ENCODE results near the gene TCF4.

The TCF4 gene

DNA sequence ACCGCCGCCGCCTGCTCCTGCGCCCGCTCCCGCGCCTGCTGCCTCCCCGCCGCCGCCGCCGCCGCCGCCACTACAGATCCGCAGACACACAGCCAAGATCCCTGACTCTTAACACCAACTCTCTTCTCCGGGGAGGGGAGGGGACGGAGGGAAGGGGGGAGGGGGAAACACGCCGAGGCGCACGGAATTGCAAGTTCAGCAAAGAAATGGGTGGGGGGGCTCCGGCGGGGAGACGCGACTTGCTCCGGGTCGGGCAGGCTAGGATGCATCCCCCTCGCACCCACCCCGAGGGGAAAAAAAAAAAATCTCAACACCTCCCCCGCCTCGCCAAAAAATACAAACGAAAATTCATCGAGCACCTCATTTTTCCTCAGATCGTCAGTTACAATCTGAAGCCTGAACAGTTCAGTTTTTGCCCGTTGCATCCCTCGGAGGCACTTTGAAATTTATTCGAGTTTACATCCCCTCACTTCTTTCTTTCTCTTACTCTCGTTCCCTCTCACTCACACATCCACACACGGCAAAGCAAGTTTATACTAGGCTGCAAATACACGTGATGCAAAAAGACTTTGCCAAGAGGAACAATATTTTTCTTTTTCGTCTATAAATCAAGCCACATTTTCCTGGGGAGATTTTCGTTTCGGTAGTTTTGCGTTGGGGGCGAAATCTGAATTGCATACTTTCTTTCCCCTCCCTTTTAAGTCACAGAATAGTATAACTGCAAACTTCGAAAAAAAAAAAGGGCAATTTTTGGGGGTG lies at the start of gene TCF4:
Gene TCF4 (minus strand): TSS at position 82 of the 759 bp plus-strand sequence. CDS start 1,076 bp downstream, outside the sequence.
- Histone ChIP-seq H3K79me2 (ENCODE audit: control insufficient read depth, insufficient read depth, low read length, unreplicated experiment) (peaks cover 32% of the 10 kb centered on the region), H3K27ac (ENCODE audit: low read depth, low read length) (peak within 1 kb of the TSS; percentile 73), H3K4me1 (ENCODE audit: control insufficient read depth, insufficient read depth, low read length, unreplicated experiment) (peaks cover 8% of the 10 kb centered on the region), H2AFZ (ENCODE audit: low read length, unreplicated experiment) (peak within 1 kb of the TSS; percentile 54), H3K27me3 (ENCODE audit: insufficient read depth, low read length) (no peaks in the 10 kb centered on the region), H3K4me3 (ENCODE audit: low read depth, low read length) (peak within 1 kb of the TSS; percentile 90), H3K36me3 (ENCODE audit: insufficient read depth, low read length) (no peaks in the 10 kb centered on the region)

DNA sequence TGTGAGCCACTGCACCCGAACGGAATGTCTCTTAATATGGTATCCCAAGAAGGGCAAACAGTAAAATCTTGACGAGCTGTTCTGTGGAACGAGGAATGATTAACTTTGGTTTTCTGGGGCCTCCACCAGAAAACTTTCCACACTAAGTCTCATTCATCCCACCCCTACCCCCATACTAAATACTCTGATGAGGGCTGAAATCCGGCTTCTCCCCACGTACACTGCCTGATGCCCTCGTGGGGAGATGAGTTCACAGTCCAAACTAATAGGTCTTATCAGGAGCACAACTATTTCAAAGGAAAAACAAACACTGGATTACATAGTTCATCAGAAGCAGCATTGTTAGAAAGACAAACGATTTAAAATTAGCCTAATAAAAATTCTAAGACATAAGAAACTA lies 49.2 kb upstream of the TCF4 start:
- Histone ChIP-seq H2AFZ (ENCODE audit: low read length, unreplicated experiment) (no peak overlapping the region), H3K27ac (ENCODE audit: low read depth, low read length) (no peak overlapping the region), H3K79me2 (ENCODE audit: control insufficient read depth, insufficient read depth, low read length, unreplicated experiment) (no peaks in the 10 kb centered on the region), H3K4me1 (ENCODE audit: control insufficient read depth, insufficient read depth, low read length, unreplicated experiment) (peaks cover 11% of the 10 kb centered on the region), H3K36me3 (ENCODE audit: insufficient read depth, low read length) (no peaks in the 10 kb centered on the region), H3K27me3 (ENCODE audit: insufficient read depth, low read length) (no peaks in the 10 kb centered on the region), H3K4me3 (ENCODE audit: low read depth, low read length) (no peak overlapping the region)

DNA sequence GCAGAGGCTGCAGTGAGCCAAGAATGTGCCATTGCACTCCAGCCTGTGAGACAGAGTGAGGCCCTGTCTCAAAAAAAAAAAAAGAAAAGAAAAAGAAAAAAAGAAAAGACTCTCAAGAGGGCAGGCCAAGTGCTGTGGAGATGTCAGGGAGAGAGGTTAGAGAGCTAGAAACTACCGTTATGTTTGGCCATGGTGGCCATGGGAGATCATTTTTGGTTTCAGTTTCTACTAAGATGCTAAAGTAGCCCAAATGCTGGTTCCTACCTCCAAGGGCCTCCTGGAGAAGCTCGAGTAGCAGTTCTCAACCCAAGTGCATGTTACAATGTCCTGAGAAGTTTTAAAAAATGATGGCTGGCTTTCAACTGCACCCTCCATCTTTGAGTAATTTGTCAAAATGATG lies 47.4 kb upstream of the TCF4 start:
- no peaks in the 10 kb centered on the region for H3K36me3 ChIP-seq (ENCODE audit: insufficient read depth, low read length)
- no peak overlapping the region for H3K4me3 ChIP-seq (ENCODE audit: low read depth, low read length)
- no peak overlapping the region for H2AFZ ChIP-seq (ENCODE audit: low read length, unreplicated experiment)
- H3K27me3 ChIP-seq (ENCODE audit: insufficient read depth, low read length): no peaks in the 10 kb centered on the region
- H3K79me2 ChIP-seq (ENCODE audit: control insufficient read depth, insufficient read depth, low read length, unreplicated experiment): no peaks in the 10 kb centered on the region
- H3K27ac ChIP-seq (ENCODE audit: low read depth, low read length): no peak overlapping the region
- H3K4me1 ChIP-seq (ENCODE audit: control insufficient read depth, insufficient read depth, low read length, unreplicated experiment): peaks cover 11% of the 10 kb centered on the region

DNA sequence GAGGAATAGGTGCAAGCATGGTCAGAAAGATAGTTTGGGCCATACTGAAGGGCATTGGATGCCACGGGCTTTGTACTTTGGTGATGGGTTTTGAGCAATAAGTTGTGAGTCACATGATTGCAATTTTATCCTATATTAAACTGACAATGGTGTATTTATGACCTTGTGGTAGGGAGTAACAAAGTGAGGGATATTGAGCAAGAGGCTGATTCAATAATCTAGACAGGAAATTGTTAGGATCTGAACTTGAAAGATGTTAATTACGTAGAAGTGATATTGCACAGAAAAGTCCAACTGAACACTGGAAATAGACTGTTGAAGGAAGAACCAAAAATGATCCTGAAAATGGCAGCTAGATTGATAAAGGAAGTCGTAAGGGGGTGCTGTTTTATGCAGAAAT lies 46.6 kb upstream of the TCF4 start:
- no peak overlapping the region for H3K4me3 ChIP-seq (ENCODE audit: low read depth, low read length)
- no peaks in the 10 kb centered on the region for H3K27me3 ChIP-seq (ENCODE audit: insufficient read depth, low read length)
- peaks cover 11% of the 10 kb centered on the region for H3K4me1 ChIP-seq (ENCODE audit: control insufficient read depth, insufficient read depth, low read length, unreplicated experiment)
- peak overlapping the region; percentile 49 for H2AFZ ChIP-seq (ENCODE audit: low read length, unreplicated experiment)
- H3K27ac ChIP-seq (ENCODE audit: low read depth, low read length): peak overlapping the region; percentile 51
- no peaks in the 10 kb centered on the region for H3K36me3 ChIP-seq (ENCODE audit: insufficient read depth, low read length)
- H3K79me2 ChIP-seq (ENCODE audit: control insufficient read depth, insufficient read depth, low read length, unreplicated experiment): no peaks in the 10 kb centered on the region

DNA sequence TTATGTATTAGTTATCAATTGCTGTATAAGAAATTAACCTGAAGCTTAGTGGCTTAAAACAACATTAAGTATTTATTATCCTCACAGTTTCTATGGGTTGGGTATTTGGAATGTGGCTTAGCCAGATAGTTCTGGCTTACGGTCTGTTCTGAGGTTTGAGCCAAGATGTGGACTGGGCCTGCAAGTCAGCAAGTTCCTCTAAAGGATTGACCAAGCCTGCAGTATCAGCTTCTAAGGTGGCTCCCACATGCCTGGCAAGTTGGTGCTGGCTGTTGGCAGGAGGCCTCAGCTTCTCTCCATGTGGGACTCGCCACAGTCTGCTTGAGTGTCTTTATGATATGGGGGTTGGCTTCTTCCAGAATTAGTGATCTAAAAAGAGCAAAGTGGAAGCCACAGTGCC lies 45.0 kb upstream of the TCF4 start:
- H3K4me1 ChIP-seq (ENCODE audit: control insufficient read depth, insufficient read depth, low read length, unreplicated experiment): peaks cover 11% of the 10 kb centered on the region
- H3K4me3 ChIP-seq (ENCODE audit: low read depth, low read length): no peak overlapping the region
- H3K79me2 ChIP-seq (ENCODE audit: control insufficient read depth, insufficient read depth, low read length, unreplicated experiment): no peaks in the 10 kb centered on the region
- H3K27ac ChIP-seq (ENCODE audit: low read depth, low read length): no peak overlapping the region
- no peaks in the 10 kb centered on the region for H3K36me3 ChIP-seq (ENCODE audit: insufficient read depth, low read length)
- no peaks in the 10 kb centered on the region for H3K27me3 ChIP-seq (ENCODE audit: insufficient read depth, low read length)
- no peak overlapping the region for H2AFZ ChIP-seq (ENCODE audit: low read length, unreplicated experiment)

DNA sequence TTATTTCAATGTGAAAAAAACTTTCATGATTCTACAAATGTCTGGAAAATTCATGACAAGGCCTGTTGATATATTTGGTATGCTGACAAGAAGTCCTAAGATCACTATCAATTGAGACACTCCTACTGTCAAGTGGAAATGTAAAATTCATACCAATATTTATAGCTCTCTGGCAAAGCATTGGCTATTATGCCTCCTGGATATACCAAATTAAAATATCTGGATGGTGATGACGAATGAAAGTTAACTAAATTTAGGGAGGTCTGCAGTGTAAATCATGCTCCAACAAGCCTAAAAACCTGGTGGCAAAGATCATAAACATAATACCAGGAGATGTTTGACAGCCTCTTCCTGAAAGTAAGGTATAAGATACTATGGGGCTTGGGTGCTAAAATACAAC lies 41.1 kb upstream of the TCF4 start:
- no peaks in the 10 kb centered on the region for H3K36me3 ChIP-seq (ENCODE audit: insufficient read depth, low read length)
- no peaks in the 10 kb centered on the region for H3K27me3 ChIP-seq (ENCODE audit: insufficient read depth, low read length)
- H2AFZ ChIP-seq (ENCODE audit: low read length, unreplicated experiment): no peak overlapping the region
- no peak overlapping the region for H3K4me3 ChIP-seq (ENCODE audit: low read depth, low read length)
- H3K79me2 ChIP-seq (ENCODE audit: control insufficient read depth, insufficient read depth, low read length, unreplicated experiment): no peaks in the 10 kb centered on the region
- H3K4me1 ChIP-seq (ENCODE audit: control insufficient read depth, insufficient read depth, low read length, unreplicated experiment): no peaks in the 10 kb centered on the region
- H3K27ac ChIP-seq (ENCODE audit: low read depth, low read length): no peak overlapping the region

DNA sequence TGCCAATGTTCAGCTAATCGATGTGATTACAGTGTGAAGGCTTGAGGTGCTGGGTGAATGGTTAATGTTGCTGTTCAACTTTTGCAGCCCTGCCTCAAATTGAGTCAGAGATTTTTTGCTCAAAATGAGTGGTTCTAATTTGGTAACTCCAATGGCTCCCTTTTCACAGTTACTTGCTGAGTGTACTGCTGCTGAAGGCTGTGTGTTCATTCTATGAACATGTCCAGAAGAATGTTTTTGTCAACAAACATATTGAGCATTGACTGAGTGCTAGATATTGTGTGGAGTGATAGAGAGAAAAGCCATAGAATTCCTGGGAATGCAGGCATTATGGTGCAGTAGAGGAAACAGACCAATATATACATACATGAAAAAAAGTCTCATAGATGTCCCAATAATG lies 39.0 kb upstream of the TCF4 start:
- Histone ChIP-seq H3K27ac (ENCODE audit: low read depth, low read length) (no peak overlapping the region), H3K4me3 (ENCODE audit: low read depth, low read length) (no peak overlapping the region), H3K27me3 (ENCODE audit: insufficient read depth, low read length) (no peaks in the 10 kb centered on the region), H2AFZ (ENCODE audit: low read length, unreplicated experiment) (no peak overlapping the region), H3K36me3 (ENCODE audit: insufficient read depth, low read length) (no peaks in the 10 kb centered on the region), H3K79me2 (ENCODE audit: control insufficient read depth, insufficient read depth, low read length, unreplicated experiment) (no peaks in the 10 kb centered on the region), H3K4me1 (ENCODE audit: control insufficient read depth, insufficient read depth, low read length, unreplicated experiment) (no peaks in the 10 kb centered on the region)

DNA sequence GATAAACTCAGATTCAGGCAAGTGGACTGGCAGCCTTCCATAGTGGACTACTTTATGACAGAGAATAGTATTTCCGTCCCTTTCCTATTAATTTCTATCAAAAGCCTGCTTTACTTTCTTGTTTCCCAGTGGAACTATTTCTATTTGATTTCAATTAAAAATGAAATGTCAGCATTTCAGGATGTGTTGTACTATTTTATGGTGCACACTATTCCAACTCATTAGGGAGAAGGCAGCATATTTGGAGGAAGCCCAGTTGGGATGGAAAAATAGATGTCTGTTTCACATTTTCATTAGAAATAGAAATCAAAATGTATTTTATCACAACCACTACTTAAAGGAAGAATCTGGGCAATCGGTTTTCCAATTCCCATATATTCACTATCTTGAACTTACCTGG lies 37.9 kb upstream of the TCF4 start:
- Histone ChIP-seq H2AFZ (ENCODE audit: low read length, unreplicated experiment) (no peak overlapping the region), H3K36me3 (ENCODE audit: insufficient read depth, low read length) (no peaks in the 10 kb centered on the region), H3K4me3 (ENCODE audit: low read depth, low read length) (no peak overlapping the region), H3K79me2 (ENCODE audit: control insufficient read depth, insufficient read depth, low read length, unreplicated experiment) (no peaks in the 10 kb centered on the region), H3K27ac (ENCODE audit: low read depth, low read length) (no peak overlapping the region), H3K4me1 (ENCODE audit: control insufficient read depth, insufficient read depth, low read length, unreplicated experiment) (no peaks in the 10 kb centered on the region), H3K27me3 (ENCODE audit: insufficient read depth, low read length) (no peaks in the 10 kb centered on the region)

DNA sequence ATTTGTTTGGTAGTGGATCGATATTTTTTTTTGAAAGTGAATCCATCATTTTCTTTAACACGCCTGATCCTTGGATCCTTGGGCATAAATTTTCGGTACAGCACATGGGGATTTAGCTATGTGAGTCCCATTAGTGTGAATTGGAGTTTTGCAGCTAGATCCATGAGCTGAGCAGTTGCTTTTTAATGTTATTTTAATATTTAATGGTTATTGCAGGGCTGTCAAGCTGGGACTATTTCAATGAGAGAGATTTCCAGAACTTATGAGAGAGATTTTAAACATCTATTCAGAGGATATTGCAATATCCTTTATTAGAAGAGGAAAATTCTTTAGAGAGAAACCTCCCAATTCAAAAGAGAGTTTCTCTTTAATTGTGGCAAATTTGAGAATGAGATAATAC lies 35.6 kb upstream of the TCF4 start:
- Histone ChIP-seq H3K27ac (ENCODE audit: low read depth, low read length) (no peak overlapping the region), H3K27me3 (ENCODE audit: insufficient read depth, low read length) (no peaks in the 10 kb centered on the region), H3K4me3 (ENCODE audit: low read depth, low read length) (no peak overlapping the region), H3K4me1 (ENCODE audit: control insufficient read depth, insufficient read depth, low read length, unreplicated experiment) (no peaks in the 10 kb centered on the region), H3K79me2 (ENCODE audit: control insufficient read depth, insufficient read depth, low read length, unreplicated experiment) (no peaks in the 10 kb centered on the region), H3K36me3 (ENCODE audit: insufficient read depth, low read length) (no peaks in the 10 kb centered on the region), H2AFZ (ENCODE audit: low read length, unreplicated experiment) (no peak overlapping the region)

DNA sequence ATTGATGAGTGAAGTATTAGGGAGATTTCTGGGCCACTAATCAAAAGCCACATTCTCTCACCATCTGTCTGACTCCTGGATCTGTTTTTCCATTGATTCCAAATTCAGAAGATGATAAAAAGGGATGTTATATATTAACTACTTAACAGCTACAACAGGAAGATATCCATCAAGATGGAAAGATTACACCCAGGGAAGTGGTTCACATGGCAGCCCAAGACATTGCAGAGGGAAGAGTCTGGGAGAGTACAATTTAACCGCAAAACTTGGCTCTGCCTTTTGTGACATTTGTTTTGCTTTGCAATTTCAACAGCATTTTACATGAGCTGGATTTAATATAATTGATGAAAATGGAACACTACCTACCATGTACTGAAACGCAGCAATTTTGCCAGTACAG lies 22.5 kb upstream of the TCF4 start:
- Histone ChIP-seq H2AFZ (ENCODE audit: low read length, unreplicated experiment) (no peak overlapping the region), H3K4me3 (ENCODE audit: low read depth, low read length) (no peak overlapping the region), H3K36me3 (ENCODE audit: insufficient read depth, low read length) (no peaks in the 10 kb centered on the region), H3K27me3 (ENCODE audit: insufficient read depth, low read length) (no peaks in the 10 kb centered on the region), H3K27ac (ENCODE audit: low read depth, low read length) (no peak overlapping the region), H3K4me1 (ENCODE audit: control insufficient read depth, insufficient read depth, low read length, unreplicated experiment) (no peaks in the 10 kb centered on the region), H3K79me2 (ENCODE audit: control insufficient read depth, insufficient read depth, low read length, unreplicated experiment) (no peaks in the 10 kb centered on the region)

DNA sequence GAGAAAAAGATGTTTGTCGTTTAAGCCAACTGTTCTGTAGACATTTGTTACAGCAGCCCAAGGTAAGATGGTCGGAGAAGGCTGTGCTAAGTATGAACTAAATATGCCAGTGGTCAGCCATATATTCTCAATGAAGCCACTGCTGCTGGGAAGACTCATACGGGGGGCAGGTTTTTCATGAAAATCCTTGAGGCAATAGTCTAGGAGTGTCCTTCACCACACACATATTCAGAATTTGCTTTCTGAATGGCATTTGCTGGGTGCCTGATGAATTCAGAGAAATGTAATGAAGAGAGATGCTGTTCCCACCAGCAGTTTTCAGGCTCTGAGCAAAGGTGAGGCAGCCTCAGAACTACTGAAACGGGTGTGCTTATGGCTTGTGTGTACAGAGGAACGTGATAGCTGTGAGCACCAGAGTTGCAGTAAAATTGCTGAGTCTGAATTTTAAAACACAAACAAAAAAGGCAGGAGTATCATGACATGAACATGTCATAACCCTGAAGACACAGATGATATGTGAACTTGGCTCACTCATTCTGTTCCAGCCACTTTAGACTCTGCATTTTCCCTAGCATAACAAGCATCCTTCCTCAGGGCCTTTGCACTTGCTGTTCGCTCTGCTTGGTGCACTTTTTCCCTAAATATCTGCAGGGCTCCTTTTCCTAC lies 21.3 kb upstream of the TCF4 start:
- Histone ChIP-seq H3K27me3 (ENCODE audit: insufficient read depth, low read length) (no peaks in the 10 kb centered on the region), H3K4me3 (ENCODE audit: low read depth, low read length) (no peak overlapping the region), H2AFZ (ENCODE audit: low read length, unreplicated experiment) (no peak overlapping the region), H3K36me3 (ENCODE audit: insufficient read depth, low read length) (no peaks in the 10 kb centered on the region), H3K4me1 (ENCODE audit: control insufficient read depth, insufficient read depth, low read length, unreplicated experiment) (no peaks in the 10 kb centered on the region), H3K79me2 (ENCODE audit: control insufficient read depth, insufficient read depth, low read length, unreplicated experiment) (no peaks in the 10 kb centered on the region), H3K27ac (ENCODE audit: low read depth, low read length) (no peak overlapping the region)
